ENCODE data around the gene ZNF845.
"Not testable (repeated sequence)": the region's sequence is repeated elsewhere in the genome, so short reads cannot be mapped to it uniquely, and the experiment has no call there.

Gene ZNF845

DNA sequence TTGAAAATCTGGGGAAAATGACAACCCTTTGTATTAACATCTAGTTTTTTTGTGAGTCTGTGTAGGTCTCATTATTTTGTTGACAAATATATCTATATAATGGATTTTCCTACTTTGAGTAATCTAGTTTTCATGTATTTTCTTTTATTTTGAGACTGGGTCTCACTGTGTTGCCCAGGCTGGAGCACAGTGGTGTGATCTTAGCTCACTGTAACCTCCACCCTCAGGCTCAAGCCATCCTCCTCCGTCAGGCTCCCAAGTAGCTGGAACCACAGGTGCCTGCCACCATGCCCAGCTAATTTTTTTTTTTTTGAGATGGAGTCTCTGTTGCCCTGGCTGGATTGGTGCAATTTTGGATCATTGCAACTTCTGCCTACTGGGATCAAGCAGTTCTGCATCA lies 41.2 kb downstream of the ZNF845 start:
- no peak for DNase-seq (ENCODE audit: extremely low read depth in 1 of 2, low read depth in 1 of 2)

DNA sequence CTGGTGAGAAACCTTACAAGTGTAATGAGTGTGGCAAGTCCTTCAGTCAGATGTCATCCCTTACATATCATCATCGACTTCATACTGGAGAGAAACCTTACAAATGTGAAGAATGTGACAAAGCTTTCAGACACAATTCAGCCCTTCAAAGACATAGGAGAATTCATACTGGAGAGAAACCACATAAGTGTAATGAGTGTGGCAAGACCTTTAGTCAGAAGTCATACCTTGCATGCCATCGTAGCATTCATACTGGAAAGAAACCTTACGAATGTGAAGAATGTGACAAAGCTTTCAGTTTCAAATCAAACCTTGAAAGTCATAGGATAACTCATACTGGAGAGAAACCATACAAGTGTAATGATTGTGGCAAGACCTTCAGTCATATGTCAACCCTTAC lies 47.8 kb downstream of the ZNF845 start:
- no peak for DNase-seq (ENCODE audit: extremely low read depth in 1 of 2, low read depth in 1 of 2)

DNA sequence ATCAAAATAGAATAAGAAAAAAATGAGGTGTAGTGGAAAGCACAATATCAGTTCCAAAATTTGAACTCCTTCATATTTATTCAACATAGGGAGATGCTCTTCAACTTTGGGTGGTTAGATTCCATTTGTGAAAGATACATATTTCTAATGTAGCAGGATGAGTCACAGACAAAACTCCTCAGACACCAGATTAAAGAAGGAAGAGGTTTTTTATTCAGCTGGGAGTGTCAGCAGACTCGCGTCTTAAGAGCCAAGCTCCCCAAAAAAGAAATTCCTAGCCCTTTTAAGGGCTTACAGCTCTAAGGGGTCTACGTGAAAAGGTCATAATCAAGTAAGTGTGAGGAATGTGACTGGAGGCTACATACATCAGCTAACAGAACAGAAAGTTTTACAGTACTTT lies 54.6 kb downstream of the ZNF845 start:
- DNase-seq (ENCODE audit: extremely low read depth in 1 of 2, low read depth in 1 of 2) = no peak

DNA sequence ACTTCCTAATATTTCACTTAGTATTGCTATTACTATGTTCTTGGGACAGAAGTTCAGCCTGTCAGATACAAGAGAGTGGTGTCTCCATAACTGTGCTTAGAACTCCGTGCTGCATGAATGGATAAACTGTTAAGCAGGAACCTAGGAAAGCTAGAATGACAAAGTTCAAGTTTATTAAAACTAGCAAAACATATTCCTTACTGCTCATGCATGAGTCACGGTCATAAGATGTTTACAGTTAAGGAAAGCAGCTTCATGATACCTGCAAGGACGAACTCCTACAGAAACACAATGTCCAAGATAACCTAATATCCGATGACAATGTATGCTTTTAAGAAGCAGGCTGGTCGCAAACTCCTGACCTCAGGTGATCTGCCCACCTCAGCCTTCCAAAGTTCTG lies 55.4 kb downstream of the ZNF845 start:
- DNase-seq (ENCODE audit: extremely low read depth in 1 of 2, low read depth in 1 of 2) = no peak

DNA sequence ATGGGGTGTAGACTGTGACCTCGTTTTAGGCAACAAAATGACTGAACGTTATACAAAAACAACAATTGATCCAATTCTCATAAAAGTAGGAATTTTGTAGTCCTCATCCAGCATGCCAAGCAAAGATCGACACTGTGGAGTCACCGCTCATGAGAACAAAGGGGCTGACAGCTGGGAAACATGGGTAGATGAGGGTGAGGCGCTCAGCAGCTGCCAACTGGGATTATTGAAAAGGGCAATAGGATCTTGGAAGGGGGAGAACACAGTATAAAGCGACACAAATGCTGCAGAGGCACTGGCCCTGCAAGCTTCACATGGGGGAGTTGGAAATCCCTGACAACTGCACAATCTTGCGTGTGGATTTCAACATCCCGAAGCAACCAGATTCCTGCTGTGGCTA lies 56.0 kb downstream of the ZNF845 start:
- no peak for DNase-seq (ENCODE audit: extremely low read depth in 1 of 2, low read depth in 1 of 2)

DNA sequence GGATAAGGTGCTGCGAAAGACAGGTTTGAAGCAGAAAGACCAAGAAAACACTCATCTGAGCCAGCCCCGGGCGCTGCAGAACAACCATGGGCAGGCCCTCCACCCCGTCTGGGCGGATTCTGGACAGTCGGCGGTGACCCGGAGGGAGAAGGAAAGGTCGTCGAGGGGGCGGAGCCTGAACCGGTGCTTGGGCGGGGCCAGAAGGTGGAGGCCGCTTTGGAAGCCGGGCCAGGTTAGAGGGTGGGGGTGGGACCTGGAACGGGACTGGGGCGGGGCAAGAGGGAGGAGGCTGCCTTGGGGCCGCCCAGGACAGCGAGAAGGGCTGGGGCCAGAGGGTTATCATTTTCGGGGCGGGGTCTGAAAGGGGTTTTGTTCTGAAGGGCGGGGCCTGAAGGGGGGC lies 56.4 kb downstream of the ZNF845 start:
- DNase-seq (ENCODE audit: extremely low read depth in 1 of 2, low read depth in 1 of 2) = no peak

DNA sequence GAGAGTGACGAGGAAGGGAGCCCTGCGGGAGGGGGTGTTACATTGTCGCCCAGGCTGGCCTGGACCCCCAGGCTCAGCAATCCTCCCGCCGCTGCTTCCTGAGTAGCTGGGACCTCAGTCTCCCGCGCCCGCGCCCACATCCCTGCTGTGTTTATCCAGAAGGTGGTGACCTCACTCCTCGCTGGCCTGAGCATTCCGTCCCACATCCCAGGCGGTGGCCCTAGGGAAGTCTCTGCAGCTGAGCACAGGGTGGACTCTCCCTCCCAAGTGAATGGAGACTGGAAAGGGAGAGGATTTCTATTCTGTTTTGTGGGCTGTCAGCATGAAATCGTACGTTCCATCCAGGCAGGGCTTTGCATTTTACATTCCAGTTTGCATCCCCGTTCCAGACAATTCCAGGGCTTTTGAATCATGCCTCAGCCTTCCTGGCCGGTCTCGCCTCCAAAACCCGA lies 61.0 kb downstream of the ZNF845 start:
- no peak for DNase-seq (ENCODE audit: extremely low read depth in 1 of 2, low read depth in 1 of 2)

DNA sequence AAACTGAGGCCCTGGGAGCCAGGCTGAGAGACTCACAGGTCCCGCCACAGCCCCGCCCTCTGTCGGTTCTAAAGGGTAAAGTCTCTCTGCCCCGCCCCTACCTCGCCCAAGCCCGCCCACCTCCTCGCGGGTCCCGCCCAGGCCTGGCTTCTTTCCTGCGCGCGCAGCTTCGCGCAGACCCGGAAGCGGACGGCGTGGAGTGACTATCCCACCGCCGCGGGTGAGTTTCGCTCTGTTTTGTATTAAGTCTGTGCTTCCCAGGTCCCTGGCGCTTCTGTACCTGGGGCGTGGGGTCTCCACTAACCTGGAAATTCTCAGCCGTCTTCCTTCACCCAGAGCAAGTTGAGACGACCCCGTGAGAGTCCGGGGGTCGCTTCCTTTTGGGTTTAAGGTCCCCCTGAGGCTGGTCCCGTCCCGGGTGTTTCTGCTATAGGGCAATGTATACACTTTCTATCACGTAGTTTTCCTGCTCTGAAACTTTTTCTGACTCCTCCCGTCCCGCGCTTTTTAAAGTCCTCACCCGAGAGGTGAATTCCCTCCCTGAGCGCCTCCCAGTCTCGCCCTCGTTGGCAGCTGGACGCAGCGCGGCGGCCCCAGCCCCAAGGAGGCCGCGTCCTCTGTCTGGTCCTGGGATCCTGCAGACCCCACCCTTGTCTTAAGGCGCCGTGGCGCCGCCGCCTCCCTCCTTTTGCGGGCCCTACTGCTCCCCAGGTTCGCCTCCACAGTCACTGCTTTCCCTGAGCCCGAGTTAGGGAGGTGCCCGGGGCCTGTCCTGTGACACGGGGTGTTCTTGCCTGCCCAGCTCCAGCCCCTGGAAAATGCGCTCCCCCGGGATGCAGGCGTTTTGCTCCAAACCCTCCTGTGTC lies 61.7 kb downstream of the ZNF845 start, which contains the start of gene ZNF765:
ZNF765 (plus strand) TSS at position 176 of the 866 bp plus-strand sequence. CDS start 2,867 bp downstream, outside the sequence.
- peak; percentile 90 to 91 for DNase-seq (ENCODE audit: extremely low read depth in 1 of 2, low read depth in 1 of 2)

DNA sequence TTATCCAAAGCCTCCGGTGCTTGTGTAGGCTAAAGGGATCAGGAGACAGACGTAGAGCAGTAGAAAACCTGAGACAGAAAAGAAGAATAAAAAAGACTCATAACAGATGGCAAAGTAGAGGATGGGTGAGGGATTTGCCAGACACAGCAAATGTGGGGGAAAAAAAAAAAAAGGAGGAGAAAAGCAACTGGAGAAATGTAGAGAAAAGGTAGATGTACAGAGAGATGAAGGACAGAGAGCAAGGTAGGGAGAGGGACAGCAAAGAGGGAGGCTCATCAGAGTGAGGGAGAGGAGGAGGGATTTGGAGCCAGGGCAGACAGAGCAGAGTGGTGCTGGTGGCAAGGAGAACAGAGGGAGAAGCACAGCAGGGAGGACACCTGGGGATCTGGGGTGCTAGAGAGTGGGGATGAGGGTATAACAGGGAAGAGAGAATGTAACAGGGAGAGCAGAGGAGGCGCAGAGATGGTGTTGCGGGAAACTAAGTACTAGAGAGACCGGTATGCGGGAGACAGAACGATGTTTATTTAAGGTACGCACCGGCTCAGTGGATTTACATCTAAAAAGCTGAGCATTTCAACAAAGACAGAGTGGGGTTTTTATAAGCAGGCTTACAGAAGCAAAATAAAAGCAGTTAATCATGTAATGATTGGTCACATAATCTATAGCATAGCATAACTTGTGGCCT lies 62.4 kb downstream of the ZNF845 start:
- DNase-seq (ENCODE audit: extremely low read depth in 1 of 2, low read depth in 1 of 2) = not testable (repeated sequence)

DNA sequence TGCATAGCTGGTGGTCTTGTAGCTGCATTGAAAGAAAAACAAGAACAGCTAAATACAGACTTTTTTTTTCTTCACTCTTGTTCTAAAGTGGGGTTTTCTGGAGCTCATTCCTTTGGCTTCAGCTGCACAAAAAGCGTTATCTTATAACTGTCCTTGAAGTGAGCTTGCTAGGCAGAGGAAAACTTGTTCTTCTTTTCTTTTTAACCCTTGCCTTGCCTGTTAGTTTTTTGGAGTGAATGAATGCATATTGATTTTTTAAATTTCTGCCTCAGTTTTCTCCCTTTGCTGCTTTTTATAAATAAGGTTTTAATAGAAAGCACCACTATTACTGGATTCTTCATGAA lies 62.9 kb downstream of the ZNF845 start:
- DNase-seq (ENCODE audit: extremely low read depth in 1 of 2, low read depth in 1 of 2) = no peak

DNA sequence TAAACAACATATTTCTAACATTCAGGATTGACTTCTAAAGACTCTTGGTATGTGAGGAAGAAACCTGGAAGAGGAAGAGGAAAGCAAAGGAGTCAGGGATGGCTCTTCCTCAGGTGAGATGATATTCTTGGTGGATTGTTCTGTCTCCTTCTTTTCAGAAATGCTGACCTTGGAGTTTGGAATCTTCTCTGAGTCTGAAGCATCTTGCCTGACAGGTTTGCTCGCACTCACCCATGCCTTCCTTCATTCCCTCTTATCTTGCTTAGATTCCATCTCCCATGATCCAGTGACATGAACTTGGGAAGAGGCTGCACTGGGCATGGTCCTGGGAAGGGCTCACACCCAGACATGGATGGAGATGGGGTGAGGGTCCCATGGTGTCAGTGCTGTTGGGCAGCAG lies 64.4 kb downstream of the ZNF845 start:
- not testable (repeated sequence) for DNase-seq (ENCODE audit: extremely low read depth in 1 of 2, low read depth in 1 of 2)
